ENCODE measurements around the gene GTF2H2C.
"Not testable (repeated sequence)": the region's sequence is repeated elsewhere in the genome, so short reads cannot be mapped to it uniquely, and the experiment has no call there.

- not testable (repeated sequence) for TF ChIP-seq CTCF, POLR2A (IDR thresholded peaks at IDR 0.05)
Measured at GRCh38 chr5:69583356-69583755, 23.4 kb downstream of the GTF2H2C start.
